Stimulated activated naive B cell treated with anti-CD40 and anti-IgM and Interleukin-4, amounts not matched to agents 10 μg/mL and 1 μg/mL and 100 μg/mL, for 72 hours (primary cell): Measurements from ENCODE around the gene PRTN3.
"Not testable (repeated sequence)": the region's sequence is repeated elsewhere in the genome, so short reads cannot be mapped to it uniquely, and the experiment has no call there.

Experiments
- ATAC-seq, 2 donors: fragments of 150-1000 bp; cut with Tn5 transposase; replicated peaks; 2 replicates each; pipeline ENCODE4 v1.10.0; 2021; ENCODE audit warnings: moderate library complexity in 1 of 2
- DNase-seq: peaks from one replicate; pipeline ENCODE4 v3.0.0; 2021
- H3K27ac Mint-ChIP-seq: one replicate; pipeline ENCODE4 v1.8.0; 2022; ENCODE audit warnings: mild to moderate bottlenecking, mixed read lengths
- H3K27me3 Mint-ChIP-seq, 2 donors: one replicate each; pipeline ENCODE4 v1.8.0; 2022; ENCODE audit warnings: mixed read lengths in 2 of 2
- H3K36me3 Mint-ChIP-seq, 2 donors: one replicate each; pipeline ENCODE4 v1.8.0; 2022; ENCODE audit warnings: mixed read lengths in 2 of 2, mild to moderate bottlenecking in 1 of 2
- H3K4me1 Mint-ChIP-seq, 2 donors: one replicate each; pipeline ENCODE4 v1.8.0; 2022; ENCODE audit warnings: mixed read lengths in 2 of 2, mild to moderate bottlenecking in 1 of 2
- H3K4me3 Mint-ChIP-seq, 2 donors: one replicate each; pipeline ENCODE4 v1.8.0; 2022; ENCODE audit warnings: mild to moderate bottlenecking in 2 of 2, mixed read lengths in 2 of 2, moderate library complexity in 1 of 2
- H3K9me3 Mint-ChIP-seq, 2 donors: one replicate each; pipeline ENCODE4 v1.8.0; 2022; ENCODE audit warnings: mixed read lengths in 2 of 2, mild to moderate bottlenecking in 1 of 2

The PRTN3 gene

GRCh38 chr19:889662-890295, 49.0 kb downstream of the PRTN3 start:
- H3K27ac Mint-ChIP-seq = no peak overlapping the region
- H3K36me3 Mint-ChIP-seq = peaks cover 15 to 23% of the 10 kb centered on the region in 2 donors
- H3K27me3 Mint-ChIP-seq = no peaks in the 10 kb centered on the region
- DNase-seq (no peak), ATAC-seq (no peak)
- H3K4me3 Mint-ChIP-seq = no peak overlapping the region
- peaks cover 12 to 31% of the 10 kb centered on the region in 2 donors for H3K4me1 Mint-ChIP-seq
- H3K9me3 Mint-ChIP-seq = no peaks in the 10 kb centered on the region

GRCh38 chr19:890831-891230, 50.0 kb downstream of the PRTN3 start:
- peak overlapping the region; percentile 59 to 78 for H3K4me3 Mint-ChIP-seq
- no peak overlapping the region for H3K27ac Mint-ChIP-seq
- H3K4me1 Mint-ChIP-seq = peaks cover 14 to 31% of the 10 kb centered on the region in 2 donors
- no peak for ATAC-seq
- peaks cover 11 to 20% of the 10 kb centered on the region in 2 donors for H3K36me3 Mint-ChIP-seq
- no peaks in the 10 kb centered on the region for H3K27me3 Mint-ChIP-seq
- DNase-seq = no peak
- no peaks in the 10 kb centered on the region for H3K9me3 Mint-ChIP-seq

GRCh38 chr19:891421-892200, 50.8 kb downstream of the PRTN3 start:
- H3K27me3 Mint-ChIP-seq, ATAC-seq, H3K9me3 Mint-ChIP-seq, DNase-seq: not testable (repeated sequence)
- Mint-ChIP-seq H3K27ac (peak overlapping the region; percentile 80), H3K4me1 (peaks cover 18 to 38% of the 10 kb centered on the region in 2 donors), H3K36me3 (peaks cover 18 to 27% of the 10 kb centered on the region in 2 donors), H3K4me3 (peak overlapping the region; percentile 89 to 95)

GRCh38 chr19:892243-892893, 51.6 kb downstream of the PRTN3 start:
- Mint-ChIP-seq H3K36me3 (peaks cover 20 to 30% of the 10 kb centered on the region in 2 donors), H3K27me3 (no peaks in the 10 kb centered on the region), H3K4me1 (peaks cover 18 to 40% of the 10 kb centered on the region in 2 donors), H3K27ac (peak overlapping the region; percentile 97), H3K9me3 (no peaks in the 10 kb centered on the region), H3K4me3 (peak overlapping the region; percentile 89 to 95)
- DNase-seq = no peak
- ATAC-seq = peak; percentile 28 to 41

GRCh38 chr19:892894-893689, 52.3 kb downstream of the PRTN3 start, which contains the start of the genes MED16 and RNU6-9:
MED16 (minus strand) TSS chr19:893187; CDS start chr19:891131, 2,056 bp downstream.
RNU6-9 (plus strand) TSS chr19:893484.
- Mint-ChIP-seq H3K4me1 (peaks cover 18 to 40% of the 10 kb centered on the region in 2 donors), H3K36me3 (peaks cover 26 to 31% of the 10 kb centered on the region in 2 donors), H3K27me3 (no peaks in the 10 kb centered on the region), H3K27ac (peak within 1 kb of the TSS; percentile 100), H3K9me3 (no peaks in the 10 kb centered on the region), H3K4me3 (peak within 1 kb of the TSS; percentile 93 to 95)
- ATAC-seq = peak; percentile 95
- peak; percentile 86 for DNase-seq

GRCh38 chr19:896434-896833, 55.6 kb downstream of the PRTN3 start:
- H3K27me3 Mint-ChIP-seq = no peaks in the 10 kb centered on the region
- ATAC-seq (no peak), DNase-seq (no peak)
- H3K9me3 Mint-ChIP-seq = no peaks in the 10 kb centered on the region
- H3K27ac Mint-ChIP-seq = no peak overlapping the region
- peaks cover 29 to 39% of the 10 kb centered on the region in 2 donors for H3K36me3 Mint-ChIP-seq
- no peak overlapping the region for H3K4me3 Mint-ChIP-seq
- H3K4me1 Mint-ChIP-seq = peaks cover 17 to 36% of the 10 kb centered on the region in 2 donors

GRCh38 chr19:896999-897398, 56.2 kb downstream of the PRTN3 start:
- no peaks in the 10 kb centered on the region for H3K27me3 Mint-ChIP-seq
- H3K9me3 Mint-ChIP-seq = no peaks in the 10 kb centered on the region
- peaks cover 17 to 33% of the 10 kb centered on the region in 2 donors for H3K4me1 Mint-ChIP-seq
- ATAC-seq (no peak), DNase-seq (no peak)
- no peak overlapping the region for H3K4me3 Mint-ChIP-seq
- H3K27ac Mint-ChIP-seq = no peak overlapping the region
- H3K36me3 Mint-ChIP-seq = peaks cover 29 to 41% of the 10 kb centered on the region in 2 donors

- H3K27ac Mint-ChIP-seq = no peak overlapping the region
- H3K9me3 Mint-ChIP-seq = no peaks in the 10 kb centered on the region
- ATAC-seq = no peak
- no peaks in the 10 kb centered on the region for H3K27me3 Mint-ChIP-seq
- H3K36me3 Mint-ChIP-seq = peaks cover 25 to 43% of the 10 kb centered on the region in 2 donors
- H3K4me1 Mint-ChIP-seq = peaks cover 14 to 29% of the 10 kb centered on the region in 2 donors
- no peak overlapping the region for H3K4me3 Mint-ChIP-seq
- no peak for DNase-seq
Observed at GRCh38 chr19:897442-898039, 56.7 kb downstream of the PRTN3 start.
